ENCODE results near the gene PLXNC1. TPM values are rescaled to one million over a fixed set of nuclear protein-coding genes. Genes with fewer than 3 reads are reported as not detected.

The PLXNC1 gene
- total RNA-seq, 2 experiments from 2014 or later = 4.0 to 5.6 TPM

DNA sequence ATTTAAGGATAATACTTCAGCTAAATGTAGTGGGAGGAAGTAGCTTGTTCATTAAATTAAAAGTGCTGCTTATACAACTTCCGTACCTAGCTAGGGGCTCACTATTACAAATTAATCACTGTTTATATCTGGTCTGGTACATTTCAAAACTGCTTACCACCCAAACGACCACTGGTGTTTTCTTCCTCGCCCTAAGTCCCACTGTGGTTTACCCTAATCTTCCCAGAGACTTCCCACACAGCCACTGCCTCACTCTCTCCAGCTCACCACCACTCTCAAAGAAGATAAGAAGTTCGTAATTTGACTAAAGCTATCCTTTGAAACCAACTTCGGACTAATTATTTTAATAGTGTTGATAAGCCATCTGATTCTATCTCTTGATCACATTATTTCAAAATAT is 62.6 kb downstream of the PLXNC1 start:
- POLR2A ChIA-PET = no interaction called here
- CTCF ChIA-PET = no interaction called here

GRCh38 chr12:94218233-94218632 is 69.9 kb downstream of the PLXNC1 start:
- ChIA-PET POLR2A (interaction anchor here (1.9 kb wide), 1 partner anchor 10 kb away, joined by 7 read pairs; no protein-coding TSS in a partner anchor), CTCF (interaction anchor here (0.6 kb wide), 1 partner anchor 1272 kb away, joined by 3 read pairs; no protein-coding TSS in a partner anchor)

DNA sequence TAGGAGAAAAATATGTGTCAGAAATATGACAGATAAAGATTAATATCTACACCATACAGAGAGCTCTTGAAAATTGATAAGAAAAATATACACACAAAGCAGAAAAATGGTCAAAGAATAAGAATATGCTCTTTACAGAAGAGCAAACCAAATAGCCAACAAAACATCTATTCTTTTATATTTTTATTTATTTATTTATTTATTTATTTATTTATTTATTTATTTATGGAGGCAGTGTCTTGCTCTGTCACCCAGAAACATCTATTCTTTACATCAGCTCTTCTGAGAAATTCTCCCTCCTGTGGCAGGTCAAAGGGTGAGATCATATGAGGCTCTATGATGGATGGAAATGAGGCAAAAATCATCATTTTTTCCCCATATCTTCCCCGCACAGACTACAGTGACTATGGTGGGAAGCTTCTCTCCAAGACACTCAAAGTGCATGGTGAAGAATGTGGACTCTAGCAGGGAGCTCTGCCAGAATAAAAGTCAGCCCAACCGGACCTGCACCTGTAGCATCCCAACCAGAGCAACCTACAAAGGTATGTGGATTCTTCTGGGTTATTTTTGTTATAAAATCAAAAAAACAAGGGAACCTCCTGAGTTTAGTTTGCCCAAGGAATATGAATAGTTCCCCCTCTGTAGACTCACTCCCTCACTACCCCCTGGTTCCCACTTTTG is 71.4 kb downstream of the PLXNC1 start:
- ChIA-PET POLR2A (no interaction called here), CTCF (no interaction called here)

GRCh38 chr12:94220804-94221203 is 72.4 kb downstream of the PLXNC1 start:
- ChIA-PET POLR2A (no interaction called here), CTCF (no interaction called here)

DNA sequence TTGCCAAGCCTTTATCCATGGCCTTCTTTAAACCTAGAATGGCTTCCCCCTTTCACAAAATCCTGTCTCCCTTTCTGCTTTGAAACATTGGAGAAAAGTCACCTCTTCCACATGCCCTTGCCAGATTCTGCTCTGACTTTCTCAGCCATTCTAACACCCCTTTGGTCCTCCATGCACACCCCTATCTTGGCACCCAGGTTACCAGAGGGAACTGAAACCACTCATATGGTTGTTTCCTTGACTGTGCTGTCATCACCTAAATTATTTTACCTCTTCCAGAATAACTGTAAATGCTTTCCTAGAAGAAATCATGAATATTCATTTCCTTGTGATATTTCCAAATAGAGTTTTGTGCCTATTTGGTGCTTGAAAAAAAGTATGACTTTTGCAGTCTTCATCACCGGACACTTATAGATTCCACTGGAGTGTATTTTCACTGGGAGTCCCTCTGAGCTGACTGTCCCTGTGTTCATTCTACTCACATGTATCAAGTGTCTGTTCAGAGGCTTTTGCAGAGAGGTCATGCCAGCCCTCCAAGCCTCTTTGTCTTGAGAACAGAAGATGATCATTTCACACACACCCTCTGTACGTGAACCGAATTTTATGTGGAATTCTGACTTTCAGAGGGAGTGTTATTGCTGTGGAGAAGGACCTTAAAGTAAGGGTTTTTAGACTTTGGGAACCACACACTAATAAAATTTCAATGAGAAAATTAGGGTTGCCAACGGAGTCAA is 74.1 kb downstream of the PLXNC1 start:
- ChIA-PET CTCF (interaction anchor here (0.7 kb wide), 2 partner anchors 83 to 719 kb away, joined by 3 to 6 read pairs; no protein-coding TSS in a partner anchor), POLR2A (no interaction called here)

- ChIA-PET CTCF (no interaction called here), POLR2A (no interaction called here)
Observed at GRCh38 chr12:94223842-94224241, 75.5 kb downstream of the PLXNC1 start.

- ChIA-PET CTCF (no interaction called here), POLR2A (no interaction called here)
Observed at GRCh38 chr12:94225506-94225905, 77.1 kb downstream of the PLXNC1 start.

- POLR2A ChIA-PET = no interaction called here
- CTCF ChIA-PET = no interaction called here
Observed at GRCh38 chr12:94225947-94226630, 77.7 kb downstream of the PLXNC1 start.

DNA sequence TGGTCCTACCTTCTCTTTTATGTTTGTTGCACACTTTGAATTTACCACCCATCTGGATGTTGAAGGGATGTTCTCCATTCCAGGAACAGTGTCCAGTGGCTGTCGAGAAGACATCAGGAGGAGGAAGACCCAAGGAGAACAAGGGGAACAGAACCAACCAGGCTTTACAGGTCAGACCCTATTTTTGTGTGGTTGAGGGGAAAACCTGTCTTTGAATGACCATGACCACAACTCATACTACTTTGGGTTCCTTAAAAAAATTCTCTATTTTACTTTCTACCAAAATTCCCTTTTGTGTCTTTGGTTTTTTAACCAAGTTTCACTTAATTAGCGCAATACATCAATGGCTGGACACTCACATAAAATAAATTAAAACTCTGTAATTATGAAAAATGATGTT is 78.7 kb downstream of the PLXNC1 start:
- ChIA-PET CTCF (no interaction called here), POLR2A (no interaction called here)

GRCh38 chr12:94228488-94228907 is 80.1 kb downstream of the PLXNC1 start:
- ChIA-PET CTCF (no interaction called here), POLR2A (no interaction called here)

- ChIA-PET CTCF (no interaction called here), POLR2A (no interaction called here)
Observed at GRCh38 chr12:94229902-94230301, 81.5 kb downstream of the PLXNC1 start.

GRCh38 chr12:94230357-94230905 is 82.1 kb downstream of the PLXNC1 start:
- ChIA-PET POLR2A (no interaction called here), CTCF (no interaction called here)

DNA sequence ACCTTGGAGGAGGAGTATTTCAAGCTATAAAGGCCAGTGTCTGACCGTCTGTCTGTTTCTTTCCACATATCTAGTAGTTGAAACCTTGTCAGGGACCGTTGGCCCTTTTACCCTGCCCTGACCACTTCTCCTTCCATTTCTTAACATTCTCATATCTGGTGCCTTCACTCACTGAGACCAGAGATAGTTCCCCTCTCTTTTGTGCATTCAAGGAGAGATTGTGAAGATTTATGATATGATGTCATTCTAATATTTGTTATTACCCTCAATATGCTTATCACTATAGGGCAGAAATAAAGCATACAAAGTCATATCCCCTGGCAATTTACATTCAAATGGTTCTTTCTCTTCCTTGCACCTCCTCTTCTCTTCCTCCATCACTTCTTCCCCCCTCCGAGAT is 83.3 kb downstream of the PLXNC1 start:
- CTCF ChIA-PET = no interaction called here
- POLR2A ChIA-PET = no interaction called here

- CTCF ChIA-PET = no interaction called here
- POLR2A ChIA-PET = no interaction called here
Observed at GRCh38 chr12:94235848-94236247, 87.5 kb downstream of the PLXNC1 start.

- CTCF ChIA-PET = interaction anchor here (0.6 kb wide), 1 partner anchor 195 kb away, joined by 3 read pairs; no protein-coding TSS in a partner anchor
- POLR2A ChIA-PET = no interaction called here
Observed at GRCh38 chr12:94239332-94239993, 91.1 kb downstream of the PLXNC1 start.

GRCh38 chr12:94240171-94240570 is 91.8 kb downstream of the PLXNC1 start:
- CTCF ChIA-PET = no interaction called here
- POLR2A ChIA-PET = no interaction called here

DNA sequence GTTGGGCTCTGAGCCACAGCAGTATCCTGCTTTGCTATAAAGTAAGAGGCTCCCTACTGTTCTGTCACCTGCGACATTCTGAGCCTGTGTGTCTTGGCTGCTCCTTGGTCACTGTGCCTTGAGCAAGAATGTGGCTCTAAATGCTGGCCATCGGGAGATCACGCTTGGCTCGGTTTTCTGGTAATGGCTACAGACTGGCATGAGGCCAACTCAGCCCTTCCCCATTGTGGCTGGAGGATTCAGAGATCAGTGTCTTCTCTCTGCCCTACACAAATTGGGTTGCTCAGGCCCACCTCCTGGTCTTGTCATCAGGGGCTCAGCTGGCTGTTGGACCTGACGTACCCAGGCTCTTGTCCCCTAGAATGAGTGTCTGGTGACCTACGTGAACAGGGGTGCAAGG is 94.5 kb downstream of the PLXNC1 start:
- POLR2A ChIA-PET = no interaction called here
- CTCF ChIA-PET = interaction anchor here (1.2 kb wide), 1 partner anchor 12 kb away, joined by 3 read pairs; no protein-coding TSS in a partner anchor

- CTCF ChIA-PET = interaction anchor here (0.9 to 1.2 kb wide), 3 partner anchors 10 to 17 kb away, joined by 3 to 5 read pairs (median 3); no protein-coding TSS in a partner anchor
- POLR2A ChIA-PET = no interaction called here
Observed at GRCh38 chr12:94244165-94245133, 96.1 kb downstream of the PLXNC1 start.
